Tibial nerve (tissue), 3 donors: Measurements from ENCODE around the gene IFITM5.

Experiments used
- CTCF ChIP-seq, 5 experiments: fragments of 200-600 bp in 3 of 5; fragments of 450-650 bp in 2 of 5; sonication (generic) in 3 of 5; IDR thresholded peaks; one replicate each; pipeline ENCODE4 v1.5.1; 2016 to 2019; ENCODE audit warnings: antibody characterized with exemption in 5 of 5, mild to moderate bottlenecking in 3 of 5, moderate library complexity in 2 of 5
- POLR2A ChIP-seq, 2 donors: fragments of 450-650 bp; IDR thresholded peaks; one replicate each; pipeline ENCODE4 v1.6.1; 2017; ENCODE audit warnings: antibody characterized with exemption in 2 of 2, mild to moderate bottlenecking in 2 of 2, moderate library complexity in 2 of 2

GRCh38 chr11:327581-327923, 28.2 kb upstream of the IFITM5 start:
- TF ChIP-seq CTCF (IDR thresholded peaks at IDR 0.05) (no peak), POLR2A (IDR thresholded peaks at IDR 0.05) (no peak)
